CD4-positive, alpha-beta memory T cell (primary cell): ENCODE results near the gene THNSL1. TPM values are rescaled to one million over a fixed set of nuclear protein-coding genes. Genes with fewer than 3 reads are reported as not detected.

Experiments used
- CTCF ChIA-PET: fragments of 350-600 bp; sonication (Branson Sonifier 250); formaldehyde crosslinking; loops from one replicate; lab custom pipeline; 2021; ENCODE audit warnings: inconsistent platforms; ENCODE audit not compliant: partially characterized antibody; lab: Charles Lee
- POLR2A ChIA-PET: fragments of 350-600 bp; sonication (Branson Sonifier 250); formaldehyde crosslinking; loops from one replicate; lab custom pipeline; 2021; ENCODE audit not compliant: partially characterized antibody; lab: Charles Lee
- DNase-seq, 5 donors: peaks; one replicate each; pipeline versions ENCODE4 v3.0.0 to v3.0.0-alpha.2; 2020 to 2022; ENCODE audit warnings: mixed read lengths in 1 of 5
- H3K27ac ChIP-seq: one replicate; pipeline ENCODE4 v1.7.0; 2013; ENCODE audit warnings: low read depth, low read length
- H3K27me3 ChIP-seq: 2 replicates; pipeline ENCODE4 v1.7.0; 2013; ENCODE audit warnings: mild to moderate bottlenecking, low read length, moderate library complexity; ENCODE audit not compliant: insufficient read depth
- H3K36me3 ChIP-seq: 2 replicates; pipeline ENCODE4 v1.7.0; 2013; ENCODE audit warnings: mild to moderate bottlenecking, low read length, moderate library complexity; ENCODE audit not compliant: insufficient read depth
- H3K4me1 ChIP-seq: 2 replicates; pipeline ENCODE4 v1.7.0; 2013; ENCODE audit warnings: mild to moderate bottlenecking, low read length, moderate library complexity; ENCODE audit not compliant: insufficient read depth
- H3K4me3 ChIP-seq, 2 donors: one replicate each; pipeline ENCODE4 v1.7.0; 2013; ENCODE audit warnings: low read length in 2 of 2, mild to moderate bottlenecking in 1 of 2
- H3K9me3 ChIP-seq, 2 donors: one replicate each; pipeline ENCODE4 v1.7.0; 2013; ENCODE audit warnings: low read length in 2 of 2, control low read depth in 1 of 2; ENCODE audit not compliant: control insufficient read depth in 1 of 2
- H3K27ac Mint-ChIP-seq, 7 donors: one replicate each; pipeline ENCODE4 v1.8.0; 2020 to 2021; ENCODE audit warnings: mixed read lengths in 7 of 7, mild to moderate bottlenecking in 6 of 7, inconsistent platforms in 3 of 7, moderate library complexity in 3 of 7
- H3K27me3 Mint-ChIP-seq, 2 donors: one replicate each; pipeline ENCODE4 v1.8.0; 2020 to 2021; ENCODE audit warnings: mixed read lengths in 2 of 2
- H3K36me3 Mint-ChIP-seq, 2 donors: one replicate each; pipeline ENCODE4 v1.8.0; 2020 to 2021; ENCODE audit warnings: mixed read lengths in 2 of 2, inconsistent platforms in 1 of 2, mild to moderate bottlenecking in 1 of 2
- H3K4me1 Mint-ChIP-seq, 4 donors: one replicate each; pipeline ENCODE4 v1.8.0; 2020 to 2021; ENCODE audit warnings: mixed read lengths in 4 of 4, mild to moderate bottlenecking in 1 of 4
- H3K4me3 Mint-ChIP-seq, 8 donors: one replicate each; pipeline ENCODE4 v1.8.0; 2020 to 2021; ENCODE audit warnings: mixed read lengths in 8 of 8, mild to moderate bottlenecking in 7 of 8, moderate library complexity in 6 of 8, inconsistent platforms in 3 of 8
- H3K9me3 Mint-ChIP-seq, 8 donors: one replicate each; pipeline ENCODE4 v1.8.0; 2020 to 2021; ENCODE audit warnings: mixed read lengths in 8 of 8, mild to moderate bottlenecking in 5 of 8, inconsistent platforms in 3 of 8, moderate library complexity in 1 of 8
- intact Hi-C: fragments of 100-400 bp; cut with micrococcal nuclease; formaldehyde crosslinking; loops from one replicate; pipeline ENCODE4 v1.15.1; 2023
- polyA plus RNA-seq, 2 donors: library from polyadenylated mRNA; unstranded; fragments of 300-500 nt; fragmentation: Illumina TruSeq; gene quantifications; one replicate each; pipeline ENCODE4 v1.2.3, GENCODE V29; 2021
- total RNA-seq, 2 experiments: library from RNA; stranded (reverse); gene quantifications; one replicate each; pipeline ENCODE4 v1.2.3, GENCODE V29; 2021

Gene THNSL1
- total and polyA plus RNA-seq, 4 experiments from 2014 or later: 3.2 to 7.5 (median 7.0) TPM

DNA sequence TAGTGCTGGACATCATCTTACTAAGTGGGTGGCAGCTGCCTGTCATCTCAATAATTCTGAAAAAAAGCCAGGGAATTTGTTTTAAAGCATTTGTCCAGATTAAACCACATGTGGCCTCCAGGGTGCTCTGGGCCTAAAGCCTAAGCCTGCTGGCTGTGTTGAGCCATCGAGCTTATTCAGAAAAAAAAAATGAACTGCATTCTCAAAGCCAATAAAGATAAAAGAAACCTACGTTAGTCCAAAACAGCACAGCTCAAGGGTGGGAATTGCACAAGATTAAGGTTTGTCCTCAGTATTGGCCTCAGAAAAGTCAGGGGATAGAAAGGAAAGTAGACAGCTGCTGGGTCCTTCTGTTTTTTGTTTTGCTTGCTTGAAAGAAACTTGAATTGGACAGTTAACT, 41.4 kb upstream of the THNSL1 start:
- CTCF ChIA-PET: interaction anchor here (0.6 to 1.5 kb wide), 3 partner anchors 15 to 357 kb away, joined by 3 to 5 read pairs (median 3); no protein-coding TSS in a partner anchor
- H3K27me3 ChIP-seq: no peaks in the 10 kb centered on the region

DNA sequence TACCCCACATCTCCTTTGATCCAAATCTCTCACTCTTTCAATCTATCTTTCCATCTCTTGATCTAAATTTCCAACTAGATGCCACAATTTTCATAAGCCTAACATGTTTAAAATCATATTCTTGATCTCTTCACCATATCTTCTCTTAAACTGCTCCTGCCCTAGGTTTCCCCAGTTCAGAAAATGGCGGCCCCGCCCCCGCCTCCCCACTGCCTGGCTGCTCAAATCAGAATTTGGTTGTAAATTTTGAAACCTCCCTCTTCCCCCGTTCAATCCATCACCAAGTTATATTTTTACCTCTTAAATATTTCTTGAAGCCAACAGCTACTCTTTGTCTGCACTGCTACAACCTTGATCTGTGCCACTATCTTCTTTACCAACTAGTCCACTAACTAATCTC, 36.7 kb upstream of the THNSL1 start:
- ChIA-PET CTCF (no interaction called here), POLR2A (no interaction called here)
- intact Hi-C loops: no loop called here
- Histone ChIP-seq H3K4me3 (no peak overlapping the region), H3K9me3 (no peaks in the 10 kb centered on the region), H3K4me1 (peaks cover 5% of the 10 kb centered on the region), H3K36me3 (no peaks in the 10 kb centered on the region), H3K27me3 (no peaks in the 10 kb centered on the region), H3K27ac (no peak overlapping the region)
- Mint-ChIP-seq H3K4me1 (peaks cover 0 to 8% (median 4%) of the 10 kb centered on the region in 4 donors), H3K27me3 (peaks cover 0 to 1% of the 10 kb centered on the region in 2 donors), H3K27ac (peak overlapping the region in 1 of 7 donors; percentile 33), H3K36me3 (no peaks in the 10 kb centered on the region), H3K9me3 (no peaks in the 10 kb centered on the region), H3K4me3 (no peak overlapping the region)
- DNase-seq: no peak

More for the DNA sequence above, 41.4 kb upstream of the THNSL1 start:
- H3K36me3 Mint-ChIP-seq: no peaks in the 10 kb centered on the region
- H3K4me1 Mint-ChIP-seq: peaks cover 0 to 4% (median 2%) of the 10 kb centered on the region in 4 donors
- Histone ChIP-seq H3K27ac (no peak overlapping the region), H3K4me3 (no peak overlapping the region), H3K9me3 (no peaks in the 10 kb centered on the region), H3K4me1 (peaks cover 3% of the 10 kb centered on the region), H3K36me3 (no peaks in the 10 kb centered on the region)
- H3K27ac Mint-ChIP-seq: no peak overlapping the region
- intact Hi-C loops: no loop called here
- POLR2A ChIA-PET: no interaction called here
- H3K4me3 Mint-ChIP-seq: no peak overlapping the region
- no peak for DNase-seq
- H3K9me3 Mint-ChIP-seq: no peaks in the 10 kb centered on the region
- no peaks in the 10 kb centered on the region for H3K27me3 Mint-ChIP-seq

DNA sequence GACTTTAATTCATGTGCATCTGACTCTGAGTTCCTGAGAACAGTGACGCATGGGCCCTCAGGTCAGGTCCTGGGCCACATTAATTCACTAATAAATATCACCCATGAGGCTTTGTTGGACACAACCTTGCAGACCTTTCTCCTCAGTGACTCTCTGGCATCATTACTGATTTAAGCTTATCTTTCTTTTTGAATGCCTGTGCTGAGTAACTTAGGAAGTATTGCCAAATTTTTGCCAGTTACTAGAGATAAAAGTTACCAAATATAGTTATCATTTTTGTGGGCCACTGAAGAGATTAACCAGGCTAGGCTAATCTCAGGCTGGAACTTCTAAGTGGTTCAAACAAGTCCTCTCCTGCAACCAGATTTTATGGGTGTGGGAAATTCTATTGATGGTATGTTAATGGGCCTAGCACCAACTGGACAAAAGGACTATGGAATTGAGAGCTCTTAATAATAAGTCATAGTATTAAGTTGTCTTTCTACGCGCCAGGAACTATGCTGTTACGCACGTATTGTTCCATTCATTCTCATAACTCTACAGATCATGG, 35.2 kb upstream of the THNSL1 start:
- Histone ChIP-seq H3K36me3 (no peaks in the 10 kb centered on the region), H3K4me3 (no peak overlapping the region), H3K4me1 (peaks cover 5% of the 10 kb centered on the region), H3K27me3 (no peaks in the 10 kb centered on the region), H3K9me3 (no peaks in the 10 kb centered on the region), H3K27ac (no peak overlapping the region)
- POLR2A ChIA-PET: no interaction called here
- Mint-ChIP-seq H3K9me3 (no peaks in the 10 kb centered on the region), H3K27me3 (peaks cover 0 to 1% of the 10 kb centered on the region in 2 donors), H3K27ac (no peak overlapping the region), H3K36me3 (no peaks in the 10 kb centered on the region), H3K4me3 (no peak overlapping the region), H3K4me1 (peaks cover 0 to 8% (median 4%) of the 10 kb centered on the region in 4 donors)
- DNase-seq: no peak
- CTCF ChIA-PET: interaction anchor here (0.6 to 1.0 kb wide), 2 partner anchors 272 to 363 kb away, joined by 3 read pairs; no protein-coding TSS in a partner anchor
- intact Hi-C loops: no loop called here

DNA sequence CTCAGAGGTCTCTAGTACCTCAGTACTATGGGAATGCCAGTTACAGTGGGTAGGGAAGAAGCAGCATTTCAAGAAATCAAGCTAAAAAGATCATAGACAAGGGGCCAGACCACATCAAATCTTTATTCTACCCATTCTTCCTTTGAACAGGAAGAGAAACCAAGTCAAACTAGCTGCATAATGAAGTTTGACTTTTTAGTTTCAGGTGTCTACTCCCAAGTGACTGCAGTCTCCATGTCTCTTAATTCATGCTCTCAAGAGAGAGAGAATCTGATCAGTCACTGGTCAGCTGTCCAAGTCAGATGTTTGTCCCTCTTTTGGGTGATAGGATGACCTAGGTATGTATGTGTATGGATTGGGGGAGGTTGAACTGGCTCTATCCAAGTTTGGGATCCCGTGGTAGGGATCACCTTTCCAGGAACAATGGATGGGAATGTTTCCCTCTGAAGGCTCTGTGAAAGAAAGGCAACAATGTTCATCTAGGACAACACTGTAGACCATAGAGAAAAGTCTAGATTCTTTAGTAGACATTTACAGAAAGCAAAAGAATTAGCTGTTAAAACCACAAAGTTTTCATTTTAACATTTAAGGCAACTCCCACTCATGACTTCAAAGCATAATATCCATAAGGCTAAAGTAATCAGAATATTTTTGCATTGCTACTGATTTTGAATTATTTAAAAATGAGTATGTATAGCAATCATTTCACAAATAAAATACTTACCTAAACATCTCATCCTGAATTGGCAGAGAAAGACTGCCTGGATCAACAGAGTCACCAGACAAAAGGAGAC, 33.9 kb upstream of the THNSL1 start:
- Mint-ChIP-seq H3K9me3 (no peaks in the 10 kb centered on the region), H3K27ac (no peak overlapping the region), H3K4me1 (peaks cover 0 to 8% (median 4%) of the 10 kb centered on the region in 4 donors), H3K27me3 (peaks cover 0 to 1% of the 10 kb centered on the region in 2 donors), H3K4me3 (no peak overlapping the region), H3K36me3 (no peaks in the 10 kb centered on the region)
- ChIA-PET CTCF (interaction anchor here (1.0 kb wide), 2 partner anchors 53 to 365 kb away, joined by 3 read pairs; no protein-coding TSS in a partner anchor), POLR2A (no interaction called here)
- Histone ChIP-seq H3K36me3 (no peaks in the 10 kb centered on the region), H3K9me3 (no peaks in the 10 kb centered on the region), H3K27ac (no peak overlapping the region), H3K27me3 (no peaks in the 10 kb centered on the region), H3K4me3 (no peak overlapping the region), H3K4me1 (peaks cover 5% of the 10 kb centered on the region)
- intact Hi-C loops: no loop called here
- no peak for DNase-seq

DNA sequence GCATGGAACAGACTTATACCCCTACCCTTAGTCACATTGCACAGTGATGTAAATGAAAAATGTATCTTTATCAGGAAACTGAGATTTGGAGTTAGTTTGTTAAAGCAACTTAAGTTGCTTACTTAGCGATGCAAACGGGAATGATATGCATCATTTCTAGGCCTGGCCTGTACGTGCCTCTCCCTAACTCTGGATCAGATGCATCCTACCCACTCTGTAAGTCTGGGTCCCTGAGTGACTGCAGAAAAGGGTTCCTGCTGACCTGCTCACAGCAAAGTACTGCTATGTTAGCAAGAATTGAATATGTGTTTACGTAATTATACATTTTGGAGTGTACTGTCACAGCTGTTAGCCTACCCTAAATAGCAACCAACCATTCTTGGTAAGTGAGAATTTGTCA, 33.3 kb upstream of the THNSL1 start:
- H3K36me3 Mint-ChIP-seq: no peaks in the 10 kb centered on the region
- Histone ChIP-seq H3K27ac (no peak overlapping the region), H3K9me3 (no peaks in the 10 kb centered on the region), H3K36me3 (no peaks in the 10 kb centered on the region), H3K4me1 (peaks cover 5% of the 10 kb centered on the region), H3K4me3 (no peak overlapping the region), H3K27me3 (no peaks in the 10 kb centered on the region)
- peaks cover 0 to 8% (median 4%) of the 10 kb centered on the region in 4 donors for H3K4me1 Mint-ChIP-seq
- intact Hi-C loops: no loop called here
- peaks cover 0 to 1% of the 10 kb centered on the region in 2 donors for H3K27me3 Mint-ChIP-seq
- no peak overlapping the region for H3K4me3 Mint-ChIP-seq
- no peak for DNase-seq
- H3K27ac Mint-ChIP-seq: no peak overlapping the region
- ChIA-PET CTCF (interaction anchor here (1.0 kb wide), 1 partner anchor 54 kb away, joined by 3 read pairs; no protein-coding TSS in a partner anchor), POLR2A (no interaction called here)
- H3K9me3 Mint-ChIP-seq: no peaks in the 10 kb centered on the region

DNA sequence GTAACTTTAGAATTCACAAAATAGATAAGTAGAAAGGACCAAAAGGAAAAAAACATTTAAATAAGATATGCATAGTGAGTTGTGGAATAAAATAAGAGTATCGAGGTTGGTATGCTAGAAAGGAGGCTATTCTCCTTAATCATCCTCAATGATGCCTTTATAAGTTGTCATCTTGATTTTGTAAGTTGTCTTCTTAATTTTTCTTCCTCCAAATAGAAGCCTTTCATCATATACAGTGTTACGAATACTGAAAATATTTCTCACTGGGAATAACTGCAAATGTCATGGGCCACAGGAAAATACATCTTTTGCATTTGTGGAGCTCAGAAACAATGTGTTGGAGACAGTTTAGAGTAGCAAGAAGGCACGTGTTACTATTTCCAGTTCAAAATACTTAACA, 32.5 kb upstream of the THNSL1 start:
- Mint-ChIP-seq H3K4me3 (no peak overlapping the region), H3K4me1 (peaks cover 0 to 8% (median 4%) of the 10 kb centered on the region in 4 donors), H3K27ac (no peak overlapping the region), H3K9me3 (no peaks in the 10 kb centered on the region), H3K36me3 (no peaks in the 10 kb centered on the region), H3K27me3 (peaks cover 0 to 1% of the 10 kb centered on the region in 2 donors)
- CTCF ChIA-PET: no interaction called here
- intact Hi-C loops: no loop called here
- no peak for DNase-seq
- Histone ChIP-seq H3K9me3 (no peaks in the 10 kb centered on the region), H3K36me3 (no peaks in the 10 kb centered on the region), H3K4me1 (peaks cover 5% of the 10 kb centered on the region), H3K4me3 (no peak overlapping the region), H3K27ac (no peak overlapping the region), H3K27me3 (no peaks in the 10 kb centered on the region)
- POLR2A ChIA-PET: no interaction called here

DNA sequence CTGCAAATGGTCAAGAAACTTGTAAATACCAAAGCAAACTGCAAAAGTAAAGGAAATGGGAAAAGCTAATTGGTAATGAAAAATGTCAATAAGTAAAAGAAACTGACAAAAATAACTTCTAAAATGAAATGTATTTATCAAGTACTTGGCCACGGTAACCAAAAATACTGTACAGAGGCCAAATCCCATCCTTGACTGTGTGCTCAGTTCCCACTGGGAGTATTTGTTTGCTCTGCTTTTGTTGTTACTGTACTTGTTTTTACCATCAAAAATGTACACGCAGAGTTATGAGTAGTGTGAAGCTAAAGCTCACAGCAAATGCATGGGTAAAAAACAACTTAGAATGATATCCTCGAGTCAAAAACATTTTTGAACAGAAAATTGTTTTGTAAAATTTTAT, 31.5 kb upstream of the THNSL1 start:
- no peak overlapping the region for H3K4me3 Mint-ChIP-seq
- DNase-seq: no peak
- H3K9me3 ChIP-seq: no peaks in the 10 kb centered on the region
- peaks cover 0 to 1% of the 10 kb centered on the region in 2 donors for H3K27me3 Mint-ChIP-seq
- peaks cover 0 to 8% (median 4%) of the 10 kb centered on the region in 4 donors for H3K4me1 Mint-ChIP-seq
- no peaks in the 10 kb centered on the region for H3K36me3 ChIP-seq
- CTCF ChIA-PET: no interaction called here
- H3K27ac Mint-ChIP-seq: peak overlapping the region in 1 of 7 donors; percentile 32
- no peaks in the 10 kb centered on the region for H3K9me3 Mint-ChIP-seq
- POLR2A ChIA-PET: no interaction called here
- intact Hi-C loops: no loop called here
- H3K27ac ChIP-seq: no peak overlapping the region
- H3K4me3 ChIP-seq: no peak overlapping the region
- H3K4me1 ChIP-seq: peaks cover 5% of the 10 kb centered on the region
- H3K36me3 Mint-ChIP-seq: no peaks in the 10 kb centered on the region
- H3K27me3 ChIP-seq: no peaks in the 10 kb centered on the region
